HG02870 (cell line): ENCODE measurements around the gene TACC2.
"Not testable (repeated sequence)": the region's sequence is repeated elsewhere in the genome, so short reads cannot be mapped to it uniquely, and the experiment has no call there.

ENCODE experiments used
- ATAC-seq: cut with Tn5 transposase; IDR thresholded peaks from one replicate; pipeline ENCODE4 v1.9.1; 2021; ENCODE audit warnings: mild to moderate bottlenecking, moderate library complexity; ENCODE audit not compliant: unreplicated experiment

The TACC2 gene

GRCh38 chr10:121983852-121984251 lies 5.1 kb upstream of the TACC2 start:
- ATAC-seq, result no peak

GRCh38 chr10:121984463-121984862 lies 4.5 kb upstream of the TACC2 start:
- no peak for ATAC-seq

GRCh38 chr10:121990015-121990677 lies 1.2 kb downstream of the TACC2 start:
- no peak for ATAC-seq

- not testable (repeated sequence) for ATAC-seq
Measured at GRCh38 chr10:121991727-121992126, 2.8 kb downstream of the TACC2 start.

- ATAC-seq, result no peak
Measured at GRCh38 chr10:121994429-121994941, 5.5 kb downstream of the TACC2 start.

- no peak for ATAC-seq
Measured at GRCh38 chr10:121998462-121998861, 9.5 kb downstream of the TACC2 start.

GRCh38 chr10:121999301-121999700 lies 10.3 kb downstream of the TACC2 start:
- ATAC-seq, result no peak

GRCh38 chr10:122001698-122002097 lies 12.7 kb downstream of the TACC2 start:
- ATAC-seq, result no peak

GRCh38 chr10:122007415-122007814 lies 18.5 kb downstream of the TACC2 start:
- ATAC-seq, result no peak

GRCh38 chr10:122010405-122011050 lies 21.6 kb downstream of the TACC2 start:
- no peak for ATAC-seq

- ATAC-seq, result no peak
Measured at GRCh38 chr10:122012731-122013130, 23.8 kb downstream of the TACC2 start.

- no peak for ATAC-seq
Measured at GRCh38 chr10:122013311-122013780, 24.4 kb downstream of the TACC2 start.

GRCh38 chr10:122014652-122015248 lies 25.8 kb downstream of the TACC2 start:
- ATAC-seq, result no peak

GRCh38 chr10:122017926-122018325 lies 29.0 kb downstream of the TACC2 start:
- ATAC-seq, result not testable (repeated sequence)

- ATAC-seq, result no peak
Measured at GRCh38 chr10:122018491-122018890, 29.5 kb downstream of the TACC2 start.

GRCh38 chr10:122018951-122019413 lies 30.0 kb downstream of the TACC2 start:
- ATAC-seq, result no peak

GRCh38 chr10:122019414-122019975 lies 30.5 kb downstream of the TACC2 start:
- no peak for ATAC-seq

- ATAC-seq, result no peak
Measured at GRCh38 chr10:122020226-122020625, 31.3 kb downstream of the TACC2 start.

- ATAC-seq, result no peak
Measured at GRCh38 chr10:122021379-122021778, 32.4 kb downstream of the TACC2 start.

GRCh38 chr10:122021828-122022227 lies 32.9 kb downstream of the TACC2 start:
- ATAC-seq, result no peak

GRCh38 chr10:122022276-122022675 lies 33.3 kb downstream of the TACC2 start:
- ATAC-seq, result no peak
